Activated naive CD4-positive, alpha-beta T cell (primary cell): ENCODE measurements around the gene HLA-E.
"Not testable (repeated sequence)": the region's sequence is repeated elsewhere in the genome, so short reads cannot be mapped to it uniquely, and the experiment has no call there.

Source experiments
- DNase-seq, 4 experiments: peaks; one replicate each; lab custom pipeline; 2025; lab: John Stamatoyannopoulos, UW

The HLA-E gene

DNA sequence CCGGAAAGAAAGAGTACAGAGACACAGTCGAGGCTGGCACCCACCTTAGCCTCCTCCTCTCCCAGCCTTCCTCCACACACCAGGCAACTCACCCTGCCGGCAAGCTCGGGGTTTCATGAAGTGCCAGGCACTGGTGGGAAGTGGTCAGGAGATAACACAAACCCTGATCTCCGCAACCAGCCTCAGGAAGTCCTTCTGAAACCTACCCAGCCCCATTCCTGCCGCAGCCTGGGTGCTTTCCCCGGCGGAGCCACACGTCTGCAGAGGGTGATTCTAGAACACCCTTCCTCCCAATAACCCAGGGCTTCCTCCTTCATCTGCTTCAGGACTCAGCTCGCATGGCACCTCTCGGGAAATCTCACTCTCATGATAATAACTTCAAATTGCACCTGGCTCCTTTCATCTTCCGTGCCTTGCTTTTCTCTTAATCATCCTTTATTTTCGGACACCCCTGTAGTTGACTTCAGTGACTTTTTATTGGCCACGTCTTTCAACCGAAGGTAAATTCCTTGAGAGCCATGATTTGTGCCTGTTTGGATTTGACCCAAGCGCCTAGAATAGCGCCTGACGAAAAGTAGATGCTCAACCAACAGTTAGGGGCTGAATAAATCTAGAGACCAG lies 8.7 kb upstream of the HLA-E start:
- DNase-seq = no peak

DNA sequence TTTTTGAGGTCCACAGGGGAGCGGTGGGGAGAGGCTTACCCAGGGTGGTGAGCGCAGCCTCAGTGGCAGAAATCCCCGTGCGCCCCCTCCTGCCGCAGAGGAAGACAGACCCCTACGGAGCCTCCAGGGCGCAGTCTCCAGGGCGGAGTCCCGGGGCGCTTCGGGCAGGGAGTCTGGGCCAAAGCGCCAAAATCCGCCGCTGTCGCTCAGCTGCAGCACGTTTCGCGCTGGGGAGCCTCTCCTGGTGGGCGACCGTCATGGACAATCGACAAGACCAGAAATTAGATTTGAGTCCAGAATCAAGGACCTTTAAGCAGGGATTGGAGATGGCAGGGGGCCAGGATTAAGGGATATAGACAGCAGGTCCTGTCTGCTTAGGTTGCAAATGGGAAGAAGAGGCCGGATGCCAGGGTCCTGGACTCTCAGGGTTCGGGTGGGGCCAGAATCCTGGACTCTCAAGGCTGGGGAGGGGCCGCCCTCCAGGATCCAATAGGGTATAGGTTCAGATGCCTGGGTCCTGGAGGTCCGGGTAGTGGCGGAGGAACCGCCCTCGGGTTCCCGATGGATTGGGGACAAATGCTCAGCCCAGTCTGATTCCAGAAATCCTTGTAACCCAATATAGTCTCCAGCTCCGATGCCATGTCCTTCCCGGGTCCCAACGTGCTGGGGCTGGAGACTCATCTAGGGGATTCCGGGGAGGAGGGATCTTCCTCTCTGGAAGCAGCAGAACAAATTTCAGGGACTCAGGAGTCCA lies 7.9 kb upstream of the HLA-E start:
- DNase-seq = no peak

DNA sequence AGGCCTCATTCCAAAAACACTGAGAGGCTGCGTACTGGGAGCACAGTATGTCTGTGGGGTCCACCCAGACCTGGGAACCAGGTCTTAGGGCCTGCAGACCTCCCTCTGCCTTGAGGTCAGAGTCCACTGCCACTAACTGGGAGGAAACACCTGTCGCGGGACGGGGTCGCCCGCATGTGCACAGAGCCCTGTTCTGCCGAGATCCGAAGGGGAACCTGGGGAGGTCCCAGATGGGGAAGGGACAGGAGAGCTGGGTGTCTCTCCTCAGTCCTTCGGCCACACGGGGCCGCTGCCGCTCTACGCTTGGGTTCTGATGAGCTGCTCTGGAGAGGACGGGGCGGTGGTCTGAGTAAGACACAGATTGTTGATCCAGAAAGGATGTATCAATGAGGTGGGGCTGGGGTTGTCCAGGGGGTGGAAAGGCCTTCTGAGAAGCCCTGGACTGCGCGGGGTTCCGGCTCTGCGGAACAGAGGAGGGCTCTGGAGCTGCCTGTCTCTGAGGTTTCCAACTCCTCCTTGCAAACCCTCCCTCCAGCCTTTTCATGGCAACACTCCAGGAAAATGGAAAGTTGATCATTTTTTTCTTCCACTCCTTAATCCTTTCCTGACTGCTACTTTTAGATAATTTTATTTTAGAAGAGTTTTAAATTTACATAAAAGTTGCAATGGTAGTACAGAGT lies 7.2 kb upstream of the HLA-E start:
- peak; percentile 50 to 81 (median 66) for DNase-seq

DNA sequence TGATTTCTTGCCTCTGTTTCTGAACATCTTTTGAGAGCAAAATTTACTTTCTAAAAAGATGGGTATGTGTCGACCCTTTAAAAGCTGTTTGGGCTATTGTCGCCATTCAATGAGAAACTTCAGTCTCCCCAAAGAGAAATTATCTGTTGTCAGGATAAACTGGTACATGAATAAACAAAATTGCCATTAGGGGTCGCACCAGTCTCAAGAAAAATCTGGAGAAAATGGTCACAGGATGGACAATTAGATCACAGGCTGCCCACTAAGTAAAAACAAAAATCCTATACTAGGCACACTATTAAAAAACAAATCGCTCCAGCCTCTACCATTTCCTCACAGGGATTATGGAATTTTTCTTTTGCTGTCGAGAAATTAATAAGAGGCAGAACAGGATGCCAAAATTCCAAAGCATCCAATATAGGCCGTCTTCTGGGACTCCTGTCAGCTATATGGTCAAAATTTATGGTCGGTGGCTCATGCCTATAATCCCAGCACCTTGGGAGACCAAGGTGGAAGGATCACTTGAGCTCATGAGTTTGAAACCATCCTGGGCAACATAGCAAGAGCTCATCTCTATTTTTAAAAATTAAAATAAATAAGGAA lies 5.5 kb upstream of the HLA-E start:
- DNase-seq = no peak

DNA sequence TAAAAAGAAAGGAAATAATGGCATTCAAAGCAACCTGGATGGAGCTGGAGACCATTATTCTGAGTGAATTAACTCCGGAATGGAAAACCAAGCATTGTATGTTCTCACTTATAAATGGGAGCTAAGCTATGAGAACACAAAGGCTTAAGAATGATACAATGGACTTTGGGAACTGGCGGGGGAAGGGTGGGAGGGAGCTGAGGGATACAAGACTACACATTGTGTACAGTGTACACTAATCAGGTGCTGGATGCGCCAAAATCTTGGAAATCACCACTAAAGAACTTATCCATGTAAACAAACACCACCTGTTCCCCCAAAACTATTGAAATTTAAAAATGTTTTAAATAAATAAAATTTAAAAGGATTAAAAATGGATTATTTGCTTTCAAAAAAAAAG lies 4.1 kb upstream of the HLA-E start:
- no peak for DNase-seq

DNA sequence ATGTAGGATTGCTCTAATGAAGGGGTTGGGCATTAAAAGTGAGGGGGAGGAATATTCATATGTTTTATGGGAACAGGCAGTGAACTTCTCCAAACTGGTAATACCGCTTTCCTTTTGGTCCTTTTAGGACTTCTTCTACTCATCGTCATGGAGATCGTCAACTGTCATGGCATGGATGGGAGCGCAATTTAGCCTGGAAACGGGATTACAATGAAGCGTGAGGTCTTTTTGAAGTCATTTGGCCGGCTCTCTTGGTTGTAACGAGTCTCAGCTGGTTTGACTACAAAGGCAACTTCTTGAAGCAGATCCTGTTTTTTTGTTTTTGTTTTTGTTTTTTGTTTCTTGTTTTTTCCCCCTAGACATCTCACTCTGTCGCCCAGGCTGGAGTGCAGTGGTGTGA lies 1.4 kb upstream of the HLA-E start:
- DNase-seq = no peak

GRCh38 chr6:30488697-30489080 lies 620 bp upstream of the HLA-E start:
- not testable (repeated sequence) for DNase-seq

DNA sequence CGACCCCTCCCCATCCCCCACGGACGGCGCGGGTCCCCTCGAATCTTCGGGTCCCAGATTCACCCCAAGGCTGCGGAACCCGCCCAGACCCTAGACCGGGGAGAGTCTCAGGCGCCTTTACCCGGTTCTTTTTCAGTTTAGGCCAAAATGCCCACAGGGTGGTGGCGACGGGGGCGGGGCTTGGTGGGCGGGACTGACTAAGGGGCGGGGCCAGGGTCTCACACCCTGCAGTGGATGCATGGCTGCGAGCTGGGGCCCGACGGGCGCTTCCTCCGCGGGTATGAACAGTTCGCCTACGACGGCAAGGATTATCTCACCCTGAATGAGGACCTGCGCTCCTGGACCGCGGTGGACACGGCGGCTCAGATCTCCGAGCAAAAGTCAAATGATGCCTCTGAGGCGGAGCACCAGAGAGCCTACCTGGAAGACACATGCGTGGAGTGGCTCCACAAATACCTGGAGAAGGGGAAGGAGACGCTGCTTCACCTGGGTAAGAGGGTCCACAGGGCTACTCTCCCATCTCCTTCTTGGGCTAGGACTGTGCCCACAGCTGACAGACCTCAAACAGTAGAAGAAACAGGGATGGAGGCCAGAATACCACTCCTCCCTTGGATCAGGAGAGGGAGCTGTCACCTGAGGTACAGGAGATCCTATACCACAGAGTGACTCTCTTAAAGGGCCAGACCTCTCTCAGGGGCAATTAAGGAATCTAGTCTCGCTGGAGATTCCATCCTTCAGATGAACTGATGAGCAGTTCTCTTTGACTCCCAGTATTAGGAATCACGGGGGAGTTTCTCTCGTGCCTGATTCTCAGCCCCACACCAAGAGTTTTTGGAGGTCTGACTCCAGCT lies 942 bp downstream of the HLA-E start:
- peak; percentile 67 to 87 (median 81) for DNase-seq

GRCh38 chr6:30491291-30491953 lies 2.1 kb downstream of the HLA-E start:
- not testable (repeated sequence) for DNase-seq

GRCh38 chr6:30491991-30492952 lies 3.0 kb downstream of the HLA-E start:
- no peak for DNase-seq

- DNase-seq = peak in 1 of 4 experiments; percentile 36
Measured at GRCh38 chr6:30493643-30494250, 4.4 kb downstream of the HLA-E start.

DNA sequence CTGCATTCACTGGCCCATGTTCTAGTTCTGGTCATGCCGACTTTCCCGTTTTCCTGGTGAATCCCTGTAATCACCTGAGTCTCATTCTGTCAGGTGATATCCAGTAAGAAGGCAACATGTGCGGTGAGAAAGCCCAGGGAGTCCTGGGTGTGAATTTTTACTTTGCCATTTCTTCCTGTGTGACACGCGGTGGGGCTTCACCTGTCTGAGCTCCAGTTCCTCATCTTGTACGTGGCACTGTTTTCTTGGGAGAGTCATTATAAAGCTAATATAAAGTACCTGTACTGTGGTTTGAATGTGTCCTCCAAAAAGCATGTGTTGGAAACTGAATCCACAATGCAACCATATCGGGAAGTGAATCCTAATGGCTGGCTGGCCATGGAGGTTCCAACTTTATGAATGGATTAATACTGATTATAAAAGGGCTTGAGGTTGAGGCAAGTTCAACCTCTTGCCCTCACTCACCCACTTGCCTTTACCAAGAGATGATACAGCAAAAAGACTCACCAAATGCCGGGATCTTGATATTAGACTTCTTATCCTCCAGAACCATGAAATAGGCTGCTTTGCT lies 5.1 kb downstream of the HLA-E start:
- no peak for DNase-seq

GRCh38 chr6:30495060-30495459 lies 5.8 kb downstream of the HLA-E start:
- DNase-seq = not testable (repeated sequence)

GRCh38 chr6:30495993-30496392 lies 6.7 kb downstream of the HLA-E start:
- no peak for DNase-seq

DNA sequence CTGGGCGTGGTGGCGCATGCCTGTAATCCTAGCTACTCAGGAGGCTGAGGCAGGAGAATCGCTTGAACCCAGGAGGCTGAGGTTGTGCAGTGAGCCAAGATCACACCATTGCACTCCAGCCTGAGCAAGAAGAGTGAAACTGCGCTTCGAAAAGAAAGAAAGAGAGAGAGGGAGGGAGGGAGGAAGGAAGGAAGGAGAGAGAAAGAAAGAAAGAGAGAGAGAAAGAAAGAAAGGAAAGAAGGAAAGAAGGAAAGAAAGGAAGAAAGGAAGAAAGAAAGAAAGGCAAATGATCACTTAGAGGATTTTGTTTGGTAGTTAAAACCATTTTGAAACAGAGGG lies 7.9 kb downstream of the HLA-E start:
- not testable (repeated sequence) for DNase-seq

- DNase-seq = no peak
Measured at GRCh38 chr6:30497714-30498113, 8.4 kb downstream of the HLA-E start.

GRCh38 chr6:30498705-30499104 lies 9.4 kb downstream of the HLA-E start:
- DNase-seq = not testable (repeated sequence)

DNA sequence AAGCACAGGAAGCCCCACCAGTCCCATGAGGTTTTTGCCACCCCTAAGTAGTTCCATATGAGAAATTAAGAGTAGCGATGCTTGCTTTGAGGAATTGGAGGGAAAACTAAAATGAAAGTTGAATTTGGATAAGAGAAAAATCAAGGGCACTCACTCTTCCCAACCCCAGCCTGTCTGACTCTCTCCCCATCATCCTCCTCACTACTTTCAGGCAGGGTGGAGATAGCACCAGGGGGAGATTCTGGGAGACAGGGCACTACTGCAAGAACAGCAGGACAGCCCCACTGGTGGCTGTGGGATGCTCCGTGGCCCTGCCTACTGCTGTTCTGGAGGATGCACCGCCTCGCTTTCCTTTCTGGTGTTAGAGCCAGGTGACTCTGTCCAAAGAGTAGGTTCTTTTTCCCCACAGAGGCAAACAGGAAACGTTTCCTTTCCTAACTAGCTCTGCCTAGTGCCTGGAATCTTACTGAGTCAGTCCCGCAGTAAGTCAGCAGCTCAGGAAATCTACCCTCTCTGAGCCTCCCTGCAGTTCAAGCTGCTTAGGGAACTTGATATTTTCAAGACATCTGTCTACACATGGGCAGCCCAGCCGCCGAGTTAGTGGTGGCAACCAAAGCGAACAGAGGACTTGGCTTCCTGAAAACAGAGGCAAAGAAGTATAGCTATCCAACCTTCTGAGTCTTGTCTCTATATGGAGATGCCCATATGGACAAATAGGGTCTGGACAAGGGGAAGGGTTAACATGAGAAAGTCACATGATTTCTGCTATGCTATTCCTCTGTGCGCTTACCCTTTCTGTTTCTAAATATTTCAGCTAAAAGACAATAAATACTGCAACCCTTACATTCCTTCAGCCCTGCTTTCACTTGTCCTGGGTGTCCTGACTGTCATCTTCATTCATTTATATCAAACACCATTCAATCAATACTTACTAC lies 11.4 kb downstream of the HLA-E start:
- DNase-seq = no peak
